ENCODE results near the gene INMT. TPM values are rescaled to one million over a fixed set of nuclear protein-coding genes. Genes with fewer than 3 reads are reported as not detected.
A peak's percentile ranks its signal among the peaks of the same experiment; 100 is the strongest.

INMT gene
- total and polyA plus RNA-seq, 2 experiments from 2014 or later, result 0.09 TPM; not detected in 1

DNA sequence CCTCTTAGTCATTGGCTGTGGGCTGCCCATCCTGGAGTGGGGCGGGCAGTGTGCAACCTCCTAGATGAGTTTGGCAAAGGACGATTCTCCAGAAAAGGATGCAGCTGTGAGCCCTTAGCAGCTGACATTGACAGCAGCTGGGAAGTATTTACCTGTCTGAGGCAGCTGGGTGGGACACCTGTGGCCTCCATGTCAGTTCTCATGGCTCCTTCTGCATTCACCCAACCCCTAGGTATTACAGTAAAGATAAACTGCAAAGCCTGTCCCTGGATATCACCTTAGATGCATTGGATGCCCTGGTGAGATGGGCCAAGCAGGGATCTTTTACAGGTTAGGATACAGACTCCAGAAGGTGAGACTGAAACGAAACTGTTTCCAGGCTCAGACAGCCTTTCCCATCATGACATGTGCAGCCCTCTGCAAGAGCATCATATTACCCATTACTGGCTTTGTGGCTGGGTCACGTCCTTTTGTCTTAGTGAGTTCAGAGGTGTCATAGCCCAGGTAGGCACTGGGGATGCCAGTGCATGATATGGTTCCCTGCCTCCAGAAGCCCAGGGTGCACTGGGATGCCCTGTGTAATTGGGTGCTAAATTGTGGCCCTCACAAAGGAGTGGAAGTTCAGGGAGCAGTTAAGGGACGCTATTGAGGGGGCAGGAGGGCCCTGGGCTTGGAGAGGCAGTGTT, 48.2 kb downstream of the INMT start:
- H3K9ac ChIP-seq, result no peak overlapping the region
- peaks cover 66% of the 10 kb centered on the region for H3K4me1 ChIP-seq (ENCODE audit: insufficient read depth)
- in situ Hi-C loops (cut with MboI), result loop anchor here (5.0 kb wide), 3 partner anchors 53 to 322 kb away; no protein-coding TSS in a partner anchor
- TF ChIP-seq EZH2phosphoT487 (IDR thresholded peaks at IDR 0.05; ENCODE audit: insufficient read depth, low read depth) (no peak), EZH2 (IDR thresholded peaks at IDR 0.05; ENCODE audit: insufficient read depth, poor library complexity, severe bottlenecking) (no peak)
- H3K27ac ChIP-seq, result peak overlapping the region; percentile 49; the same call in 1 of the 2 replicates
- no peak overlapping the region for H2AFZ ChIP-seq
- no peaks in the 10 kb centered on the region for H3K9me2 ChIP-seq (ENCODE audit: insufficient read depth)
- no peaks in the 10 kb centered on the region for H3K36me3 ChIP-seq (ENCODE audit: low read depth)
- H4K20me1 ChIP-seq (ENCODE audit: insufficient read depth), result no peaks in the 10 kb centered on the region
- DNase-seq, result peak; percentile 13
- H3F3A ChIP-seq (ENCODE audit: insufficient read depth), result peaks cover 62% of the 10 kb centered on the region
- H3K9me3 ChIP-seq (ENCODE audit: low read depth), result no peaks in the 10 kb centered on the region
- 41 to 46% methylated on average over 5 of the region's 5 CpGs for WGBS, 2 experiments (ENCODE audit: low coverage in 1 of 2, low lambda C conversion rate in 2 of 2, missing lambda C conversion rate in 2 of 2)
- H3K4me2 ChIP-seq (ENCODE audit: unreplicated experiment), result peak overlapping the region; percentile 71
- no peak overlapping the region for H3K4me3 ChIP-seq
- H3K27me3 ChIP-seq (replicated peaks; ENCODE audit: insufficient read depth), result no peaks in the 10 kb centered on the region
- H3K79me2 ChIP-seq (ENCODE audit: insufficient read depth), result no peaks in the 10 kb centered on the region

DNA sequence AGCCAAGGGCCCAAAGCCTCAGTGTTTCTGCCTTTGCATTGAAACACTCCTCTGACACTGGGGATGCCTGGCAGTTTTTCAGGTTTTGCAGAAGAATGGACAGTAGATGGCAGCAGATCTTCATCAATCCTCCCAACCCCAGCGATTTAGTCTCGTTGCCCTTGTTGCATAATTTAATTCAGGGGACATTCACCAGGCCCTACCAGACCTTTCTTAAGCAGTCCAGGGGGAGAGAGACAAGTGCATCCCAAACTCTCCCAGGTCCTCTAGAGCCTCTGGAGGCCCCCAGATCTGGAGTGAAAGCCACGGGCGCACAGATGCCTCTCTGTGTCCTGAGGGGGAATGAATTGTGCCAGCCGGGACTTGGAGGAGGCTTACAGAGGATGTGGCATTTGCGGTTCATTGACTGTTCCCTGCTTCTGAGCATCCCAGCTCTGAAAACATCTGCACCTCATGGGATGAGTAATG, 48.9 kb downstream of the INMT start:
- H3K9me2 ChIP-seq (ENCODE audit: insufficient read depth), result no peaks in the 10 kb centered on the region
- in situ Hi-C loops (cut with MboI), result loop anchor here (5.0 kb wide), 2 partner anchors 176 to 321 kb away; no protein-coding TSS in a partner anchor
- peaks cover 60% of the 10 kb centered on the region for H3K4me1 ChIP-seq (ENCODE audit: insufficient read depth)

DNA sequence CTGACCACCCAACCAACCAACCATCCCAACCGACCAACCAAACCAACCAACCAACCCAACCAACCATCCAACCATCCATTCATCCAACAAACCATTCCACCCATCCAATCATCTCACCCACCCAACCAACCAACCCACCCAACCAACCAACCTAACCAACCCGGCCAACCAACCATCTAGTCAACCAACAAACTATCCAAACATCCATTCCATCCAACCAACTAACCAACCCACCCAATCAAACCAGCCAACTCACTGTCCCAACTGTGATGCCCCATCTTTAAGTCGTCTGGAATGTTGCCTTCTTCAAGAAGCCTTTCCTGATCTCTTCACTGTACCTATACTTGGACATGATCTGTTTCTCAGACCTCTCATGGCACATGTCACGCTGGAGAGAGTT, 50.9 kb downstream of the INMT start:
- H3K27ac ChIP-seq, result no peak overlapping the region
- H3F3A ChIP-seq (ENCODE audit: insufficient read depth), result peaks cover 49% of the 10 kb centered on the region
- TF ChIP-seq EZH2phosphoT487 (IDR thresholded peaks at IDR 0.05; ENCODE audit: insufficient read depth, low read depth) (no peak), EZH2 (IDR thresholded peaks at IDR 0.05; ENCODE audit: insufficient read depth, poor library complexity, severe bottlenecking) (no peak)
- no peak overlapping the region for H2AFZ ChIP-seq
- no peak for DNase-seq
- WGBS, 2 experiments (ENCODE audit: low coverage in 1 of 2, low lambda C conversion rate in 2 of 2, missing lambda C conversion rate in 2 of 2), result 94 to 100% methylated on average over 4 of the region's 4 CpGs
- no peaks in the 10 kb centered on the region for H3K9me3 ChIP-seq (ENCODE audit: low read depth)
- H4K20me1 ChIP-seq (ENCODE audit: insufficient read depth), result no peaks in the 10 kb centered on the region
- no peaks in the 10 kb centered on the region for H3K36me3 ChIP-seq (ENCODE audit: low read depth)
- peaks cover 47% of the 10 kb centered on the region for H3K4me1 ChIP-seq (ENCODE audit: insufficient read depth)
- no peak overlapping the region for H3K9ac ChIP-seq
- H3K4me2 ChIP-seq (ENCODE audit: unreplicated experiment), result no peak overlapping the region
- no peaks in the 10 kb centered on the region for H3K9me2 ChIP-seq (ENCODE audit: insufficient read depth)
- H3K27me3 ChIP-seq (replicated peaks; ENCODE audit: insufficient read depth), result no peaks in the 10 kb centered on the region; the same call in 1 of the 2 replicates
- H3K79me2 ChIP-seq (ENCODE audit: insufficient read depth), result no peaks in the 10 kb centered on the region
- H3K4me3 ChIP-seq, result no peak overlapping the region
- in situ Hi-C loops (cut with MboI), result loop anchor here (5.0 kb wide), 2 partner anchors 174 to 319 kb away; no protein-coding TSS in a partner anchor

More for the DNA sequence above, 48.9 kb downstream of the INMT start:
- Histone ChIP-seq H2AFZ (no peak overlapping the region), H3K27ac (no peak overlapping the region), H3K27me3 (replicated peaks; ENCODE audit: insufficient read depth) (no peaks in the 10 kb centered on the region), H4K20me1 (ENCODE audit: insufficient read depth) (no peaks in the 10 kb centered on the region), H3F3A (ENCODE audit: insufficient read depth) (peaks cover 62% of the 10 kb centered on the region), H3K36me3 (ENCODE audit: low read depth) (no peaks in the 10 kb centered on the region), H3K4me2 (ENCODE audit: unreplicated experiment) (peak overlapping the region; percentile 32), H3K9ac (no peak overlapping the region), H3K9me3 (ENCODE audit: low read depth) (no peaks in the 10 kb centered on the region), H3K79me2 (ENCODE audit: insufficient read depth) (no peaks in the 10 kb centered on the region), H3K4me3 (0 out of 2 replicates have a peak overlapping the region, but pooled peaks have one; percentile 29)
- WGBS, 2 experiments (ENCODE audit: low coverage in 1 of 2, low lambda C conversion rate in 2 of 2, missing lambda C conversion rate in 2 of 2), result 0 to 4% methylated on average over 6 of the region's 6 CpGs
- peak; percentile 93 for DNase-seq
- no peak for TF ChIP-seq EZH2phosphoT487 (IDR thresholded peaks at IDR 0.05; ENCODE audit: insufficient read depth, low read depth)
- TF ChIP-seq EZH2 (IDR thresholded peaks at IDR 0.05; ENCODE audit: insufficient read depth, poor library complexity, severe bottlenecking), result no peak

DNA sequence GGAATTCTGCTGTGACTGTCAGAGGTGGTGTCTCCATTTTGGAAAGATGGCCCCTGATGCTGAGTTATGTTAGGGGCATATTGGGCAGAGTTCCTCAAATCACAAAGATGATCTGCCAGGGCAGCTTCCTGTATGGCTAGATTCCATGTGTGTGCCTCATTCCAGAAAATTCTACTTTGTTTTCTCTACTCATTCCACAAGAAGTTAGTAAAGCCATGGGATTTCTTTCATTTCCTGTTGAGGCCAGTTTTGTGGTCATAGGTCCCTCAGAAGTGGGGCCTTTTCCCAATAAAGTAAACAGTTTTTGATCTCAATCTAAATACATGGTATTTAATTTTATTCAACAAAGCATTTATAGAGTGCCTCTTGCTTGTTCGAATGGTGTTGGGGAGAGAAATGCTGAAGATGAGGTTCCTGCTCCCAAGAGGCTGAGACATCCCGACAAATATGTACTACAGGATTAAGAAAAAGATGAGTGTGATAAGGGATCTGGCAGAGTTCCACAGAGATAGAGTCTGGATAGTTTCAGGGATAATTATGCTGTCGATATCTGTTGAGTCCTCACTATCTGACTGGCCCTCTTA, 52.2 kb downstream of the INMT start:
- no peaks in the 10 kb centered on the region for H3K79me2 ChIP-seq (ENCODE audit: insufficient read depth)
- in situ Hi-C loops (cut with MboI), result loop anchor here (5.0 kb wide), 2 partner anchors 173 to 318 kb away; no protein-coding TSS in a partner anchor
- H3K9me3 ChIP-seq (ENCODE audit: low read depth), result no peaks in the 10 kb centered on the region
- H3K9ac ChIP-seq, result no peak overlapping the region
- no peaks in the 10 kb centered on the region for H4K20me1 ChIP-seq (ENCODE audit: insufficient read depth)
- H3K4me1 ChIP-seq (ENCODE audit: insufficient read depth), result peaks cover 40% of the 10 kb centered on the region
- peak overlapping the region; percentile 39 for H3K27ac ChIP-seq
- H3K9me2 ChIP-seq (ENCODE audit: insufficient read depth), result no peaks in the 10 kb centered on the region
- no peaks in the 10 kb centered on the region for H3K36me3 ChIP-seq (ENCODE audit: low read depth)
- DNase-seq, result peak; percentile 86
- H3K27me3 ChIP-seq (replicated peaks; ENCODE audit: insufficient read depth), result no peaks in the 10 kb centered on the region; the same call in 1 of the 2 replicates
- no peak overlapping the region for H2AFZ ChIP-seq
- TF ChIP-seq EZH2 (IDR thresholded peaks at IDR 0.05; ENCODE audit: insufficient read depth, poor library complexity, severe bottlenecking) (no peak), EZH2phosphoT487 (IDR thresholded peaks at IDR 0.05; ENCODE audit: insufficient read depth, low read depth) (peak; percentile 100)
- peaks cover 43% of the 10 kb centered on the region for H3F3A ChIP-seq (ENCODE audit: insufficient read depth)
- peak overlapping the region; percentile 20; the same call in 1 of the 2 replicates for H3K4me3 ChIP-seq
- WGBS, 2 experiments (ENCODE audit: low coverage in 1 of 2, low lambda C conversion rate in 2 of 2, missing lambda C conversion rate in 2 of 2), result 26 to 28% methylated on average over 3 of the region's 3 CpGs
- H3K4me2 ChIP-seq (ENCODE audit: unreplicated experiment), result peak overlapping the region; percentile 69

Measured in GM23248 (cell line).